Esophagus squamous epithelium (tissue), 4 donors: Measurements from ENCODE around the gene ZFP91.

Source experiments
- POLR2A ChIP-seq, 4 donors: fragments of 450-650 bp; IDR thresholded peaks; one replicate each; pipeline ENCODE4 v1.6.1; 2017; ENCODE audit warnings: antibody characterized with exemption in 4 of 4, mild to moderate bottlenecking in 4 of 4, moderate library complexity in 3 of 4
- TF ChIP-seq, protein P1 (sequence below), 6 experiments: fragments of 450-650 bp in 4 of 6; fragments of 200-600 bp in 2 of 6; sonication (generic) in 2 of 6; IDR thresholded peaks; one replicate each; pipeline ENCODE4 v1.5.1; 2016 to 2019; ENCODE audit warnings: antibody characterized with exemption in 6 of 6, mild to moderate bottlenecking in 4 of 6, moderate library complexity in 4 of 6

DNA sequence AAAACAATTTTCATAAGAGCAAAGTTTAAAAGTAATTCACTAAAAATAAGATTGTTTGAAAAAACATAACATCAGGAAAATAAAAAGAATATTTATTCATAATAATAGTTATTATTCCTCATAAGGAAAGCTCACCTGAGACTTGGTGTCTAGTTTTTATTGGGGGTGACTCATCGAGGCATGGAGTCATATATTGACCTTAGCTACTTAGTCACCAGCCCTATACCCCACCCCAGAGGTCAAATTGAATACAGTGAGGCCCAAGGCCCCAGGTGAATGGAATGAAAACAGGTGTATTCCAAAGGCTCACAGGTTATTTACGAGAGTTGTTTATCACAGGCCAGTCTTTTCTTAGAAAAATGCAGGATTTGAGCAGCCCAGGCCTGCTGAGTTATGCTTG lies 80.5 kb downstream of the ZFP91 start:
- TF ChIP-seq, protein P1, sequence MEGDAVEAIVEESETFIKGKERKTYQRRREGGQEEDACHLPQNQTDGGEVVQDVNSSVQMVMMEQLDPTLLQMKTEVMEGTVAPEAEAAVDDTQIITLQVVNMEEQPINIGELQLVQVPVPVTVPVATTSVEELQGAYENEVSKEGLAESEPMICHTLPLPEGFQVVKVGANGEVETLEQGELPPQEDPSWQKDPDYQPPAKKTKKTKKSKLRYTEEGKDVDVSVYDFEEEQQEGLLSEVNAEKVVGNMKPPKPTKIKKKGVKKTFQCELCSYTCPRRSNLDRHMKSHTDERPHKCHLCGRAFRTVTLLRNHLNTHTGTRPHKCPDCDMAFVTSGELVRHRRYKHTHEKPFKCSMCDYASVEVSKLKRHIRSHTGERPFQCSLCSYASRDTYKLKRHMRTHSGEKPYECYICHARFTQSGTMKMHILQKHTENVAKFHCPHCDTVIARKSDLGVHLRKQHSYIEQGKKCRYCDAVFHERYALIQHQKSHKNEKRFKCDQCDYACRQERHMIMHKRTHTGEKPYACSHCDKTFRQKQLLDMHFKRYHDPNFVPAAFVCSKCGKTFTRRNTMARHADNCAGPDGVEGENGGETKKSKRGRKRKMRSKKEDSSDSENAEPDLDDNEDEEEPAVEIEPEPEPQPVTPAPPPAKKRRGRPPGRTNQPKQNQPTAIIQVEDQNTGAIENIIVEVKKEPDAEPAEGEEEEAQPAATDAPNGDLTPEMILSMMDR (IDR thresholded peaks at IDR 0.05), result no peak
- no peak for TF ChIP-seq POLR2A (IDR thresholded peaks at IDR 0.05)
